DND-41 (cell line): ENCODE data around the gene NEDD4L.

ENCODE experiments used
- ATAC-seq: fragments of 200-7000 bp; cut with Tn5 transposase; 3 replicates; pipeline ENCODE4 v1.9.1; 2021; ENCODE audit warnings: low read depth; ENCODE audit not compliant: insufficient read depth
- DNase-seq: peaks from one replicate; pipeline ENCODE4 v3.0.0-alpha.2; 2020
- H2AFZ ChIP-seq: 2 replicates; pipeline ENCODE4 v1.6.0; 2012; ENCODE audit warnings: low read depth, low read length
- H3K27ac ChIP-seq: 2 replicates; pipeline ENCODE4 v1.5.1; 2012; ENCODE audit warnings: low read length, inconsistent platforms
- H3K27me3 ChIP-seq: fragments of 200-600 bp; sonication (generic); 2 replicates; pipeline ENCODE4 v1.6.0; 2012; ENCODE audit warnings: low read length, mild to moderate bottlenecking, inconsistent platforms; ENCODE audit not compliant: insufficient read depth, poor library complexity
- H3K36me3 ChIP-seq: 2 replicates; pipeline ENCODE4 v1.5.1; 2012; ENCODE audit warnings: low read length, inconsistent platforms; ENCODE audit not compliant: insufficient read depth
- H3K4me1 ChIP-seq: 2 replicates; pipeline ENCODE4 v1.5.1; 2012; ENCODE audit warnings: mild to moderate bottlenecking, low read length; ENCODE audit not compliant: insufficient read depth
- H3K4me2 ChIP-seq: 2 replicates; pipeline ENCODE4 v1.6.0; 2012; ENCODE audit warnings: mild to moderate bottlenecking, moderate library complexity, low read length, inconsistent platforms; ENCODE audit not compliant: insufficient read depth
- H3K4me3 ChIP-seq, 2 experiments: fragments of 200-600 bp in 1 of 2; shearing (Covaris generic) in 1 of 2; 2 replicates each; pipeline ENCODE4 v1.5.1; 2012 to 2016; ENCODE audit warnings: inconsistent platforms in 2 of 2, low read length in 2 of 2, mild to moderate bottlenecking in 2 of 2, low read depth in 1 of 2, moderate library complexity in 1 of 2
- H3K79me2 ChIP-seq: 2 replicates; pipeline ENCODE4 v1.6.0; 2012; ENCODE audit warnings: low read length, inconsistent platforms; ENCODE audit not compliant: insufficient read depth
- H3K9ac ChIP-seq: 2 replicates; pipeline ENCODE4 v1.6.0; 2012; ENCODE audit warnings: low read depth, mild to moderate bottlenecking, inconsistent platforms, low read length, moderate library complexity
- H3K9me3 ChIP-seq: 2 replicates; pipeline ENCODE4 v1.5.1; 2012; ENCODE audit warnings: low read length, moderate library complexity, mild to moderate bottlenecking, inconsistent platforms; ENCODE audit not compliant: insufficient read depth, severe bottlenecking
- H4K20me1 ChIP-seq: 2 replicates; pipeline ENCODE4 v1.6.0; 2012; ENCODE audit warnings: low read length; ENCODE audit not compliant: insufficient read depth
- CTCF ChIP-seq: IDR thresholded peaks from 2 replicates; pipeline ENCODE4 v1.5.1; 2012; ENCODE audit warnings: borderline replicate concordance, low read length, moderate library complexity, mild to moderate bottlenecking; ENCODE audit not compliant: poor library complexity, severe bottlenecking; ENCODE audit errors: extremely low read depth
- EZH2 ChIP-seq: IDR thresholded peaks from 3 replicates; pipeline ENCODE4 v1.6.1; 2012; ENCODE audit warnings: borderline replicate concordance, low read depth, mild to moderate bottlenecking, moderate library complexity, low read length, inconsistent platforms; ENCODE audit not compliant: severe bottlenecking

NEDD4L gene

GRCh38 chr18:58058720-58059119 lies 14.7 kb downstream of the NEDD4L start:
- Histone ChIP-seq H3K4me1 (no peaks in the 10 kb centered on the region), H3K27me3 (no peaks in the 10 kb centered on the region), H4K20me1 (no peaks in the 10 kb centered on the region), H3K79me2 (no peaks in the 10 kb centered on the region), H3K4me3 (no peak overlapping the region), H3K9ac (no peak overlapping the region), H3K27ac (no peak overlapping the region), H3K4me2 (no peak overlapping the region), H3K36me3 (no peaks in the 10 kb centered on the region), H3K9me3 (no peaks in the 10 kb centered on the region), H2AFZ (no peak overlapping the region)
- no peak for DNase-seq
- no peak for ATAC-seq
- TF ChIP-seq CTCF (no peak), EZH2 (no peak)

GRCh38 chr18:58060254-58060653 lies 16.2 kb downstream of the NEDD4L start:
- no peaks in the 10 kb centered on the region for H4K20me1 ChIP-seq
- TF ChIP-seq EZH2 (no peak), CTCF (no peak)
- no peaks in the 10 kb centered on the region for H3K27me3 ChIP-seq
- no peak overlapping the region for H3K27ac ChIP-seq
- no peak overlapping the region for H2AFZ ChIP-seq
- no peak for ATAC-seq
- H3K4me3 ChIP-seq = no peak overlapping the region
- no peaks in the 10 kb centered on the region for H3K4me1 ChIP-seq
- no peak for DNase-seq
- no peaks in the 10 kb centered on the region for H3K79me2 ChIP-seq
- no peak overlapping the region for H3K4me2 ChIP-seq
- no peaks in the 10 kb centered on the region for H3K36me3 ChIP-seq
- H3K9ac ChIP-seq = no peak overlapping the region
- H3K9me3 ChIP-seq = no peaks in the 10 kb centered on the region

- Histone ChIP-seq H3K9ac (no peak overlapping the region), H3K9me3 (no peaks in the 10 kb centered on the region), H2AFZ (no peak overlapping the region), H3K36me3 (no peaks in the 10 kb centered on the region), H4K20me1 (no peaks in the 10 kb centered on the region), H3K79me2 (no peaks in the 10 kb centered on the region), H3K4me1 (no peaks in the 10 kb centered on the region), H3K27ac (no peak overlapping the region), H3K4me3 (no peak overlapping the region), H3K4me2 (no peak overlapping the region), H3K27me3 (no peaks in the 10 kb centered on the region)
- TF ChIP-seq EZH2 = no peak
- no peak for ATAC-seq
- no peak for DNase-seq
Measured at GRCh38 chr18:58061349-58061748, 17.3 kb downstream of the NEDD4L start.

GRCh38 chr18:58064406-58064998 lies 20.5 kb downstream of the NEDD4L start:
- ATAC-seq = no peak
- H3K79me2 ChIP-seq = no peaks in the 10 kb centered on the region
- H3K4me1 ChIP-seq = no peaks in the 10 kb centered on the region
- H4K20me1 ChIP-seq = peaks cover 5% of the 10 kb centered on the region; the same call in 1 of the 2 replicates
- no peak overlapping the region for H3K4me3 ChIP-seq
- TF ChIP-seq CTCF = no peak
- no peak for TF ChIP-seq EZH2
- H2AFZ ChIP-seq = no peak overlapping the region
- H3K4me2 ChIP-seq = no peak overlapping the region
- no peak overlapping the region for H3K27ac ChIP-seq
- no peaks in the 10 kb centered on the region for H3K9me3 ChIP-seq
- no peak overlapping the region for H3K9ac ChIP-seq
- no peak for DNase-seq
- H3K36me3 ChIP-seq = no peaks in the 10 kb centered on the region
- no peaks in the 10 kb centered on the region for H3K27me3 ChIP-seq
